Testis (tissue), 3 donors: ENCODE measurements around the gene ESRRB. TPM values are rescaled to one million over a fixed set of nuclear protein-coding genes. Genes with fewer than 3 reads are reported as not detected.
A peak's percentile ranks its signal among the peaks of the same experiment; 100 is the strongest.

ENCODE experiments used
- DNase-seq: peaks from one replicate; pipeline ENCODE4 v3.0.0-alpha.2; 2019
- H3K27ac ChIP-seq, 2 donors: fragments of 200-600 bp; sonication (generic); one replicate each; pipeline ENCODE4 v1.5.1; 2019
- H3K27me3 ChIP-seq: fragments of 200-600 bp; sonication (generic); one replicate; pipeline ENCODE4 v1.5.1; 2019
- H3K36me3 ChIP-seq: fragments of 200-600 bp; sonication (generic); one replicate; pipeline ENCODE4 v1.5.1; 2017; ENCODE audit warnings: low read depth; ENCODE audit errors: missing control alignments
- H3K4me1 ChIP-seq: fragments of 200-600 bp; sonication (generic); one replicate; pipeline ENCODE4 v1.5.1; 2019
- H3K4me3 ChIP-seq, 2 donors: fragments of 200-600 bp; sonication (generic); one replicate each; pipeline ENCODE4 v1.5.1; 2017 to 2019
- H3K9me3 ChIP-seq: fragments of 200-600 bp; sonication (generic); one replicate; pipeline ENCODE4 v1.5.1; 2017
- POLR2A ChIP-seq: fragments of 450-650 bp; IDR thresholded peaks from one replicate; pipeline ENCODE4 v1.6.1; 2017; ENCODE audit warnings: antibody characterized with exemption, mild to moderate bottlenecking, moderate library complexity
- whole genome bisulfite sequencing, 2 donors: methylation state at CpG; one replicate each; pipeline ENCODE4 v1.1.5; 2018; 5-methylcytosine and 5-hydroxymethylcytosine counted together
- intact Hi-C: fragments of 100-400 bp; cut with DNase I; formaldehyde crosslinking; loops from one replicate; pipeline ENCODE4 v1.15.1; 2023; ENCODE audit warnings: low total_unique reads
- polyA plus RNA-seq: library from polyadenylated mRNA; stranded (reverse); fragments of 350-450 nt; fragmentation: Illumina TruSeq; extraction: RNeasy Lipid Tissue Mini Kit (QIAGEN cat#74804); gene quantifications from one replicate; pipeline ENCODE4 v1.2.3, GENCODE V29; 2014; ENCODE audit warnings: low read depth, low replicate concordance; ENCODE audit not compliant: insufficient read depth
- total RNA-seq, 2 donors: library from RNA; depleted of rRNA; stranded (reverse); fragments of >200 nt; gene quantifications; one replicate each; pipeline ENCODE4 v1.2.3, GENCODE V29; 2016
- TF ChIP-seq, protein P1 (sequence below), 3 experiments: fragments of 450-650 bp in 2 of 3; fragments of 200-600 bp in 1 of 3; sonication (generic) in 1 of 3; IDR thresholded peaks; one replicate each; pipeline ENCODE4 v1.5.1; 2016 to 2019; ENCODE audit warnings: antibody characterized with exemption in 3 of 3, mild to moderate bottlenecking in 2 of 3, moderate library complexity in 1 of 3

ESRRB gene
- total and polyA plus RNA-seq, 3 donors from 2014 or later: 2.5 to 3.3 (median 2.8) TPM

DNA sequence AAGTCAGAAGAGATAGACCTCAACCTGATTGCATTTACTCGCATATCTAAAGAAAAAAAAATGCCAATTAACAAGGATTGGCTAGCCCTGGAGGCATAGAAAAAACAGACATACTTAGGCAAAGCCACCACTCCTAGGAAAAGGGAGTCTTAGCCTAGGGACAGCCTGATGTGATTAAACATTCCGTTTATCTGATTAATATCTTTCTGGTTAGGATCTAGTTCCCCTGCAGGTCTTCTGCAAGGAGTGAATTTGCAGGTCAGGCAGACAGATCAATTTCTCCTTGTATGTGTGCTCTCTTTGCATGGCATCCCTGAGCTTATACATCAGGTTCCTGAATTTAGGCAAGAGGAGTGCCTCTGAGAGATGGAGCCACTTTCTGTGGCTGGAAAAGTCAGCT lies 70.5 kb downstream of the ESRRB start:
- Histone ChIP-seq H3K4me1 (no peaks in the 10 kb centered on the region), H3K9me3 (no peaks in the 10 kb centered on the region), H3K27ac (no peak overlapping the region), H3K4me3 (no peak overlapping the region), H3K27me3 (no peaks in the 10 kb centered on the region), H3K36me3 (no peaks in the 10 kb centered on the region)
- intact Hi-C loops: no loop called here
- TF ChIP-seq, protein P1, sequence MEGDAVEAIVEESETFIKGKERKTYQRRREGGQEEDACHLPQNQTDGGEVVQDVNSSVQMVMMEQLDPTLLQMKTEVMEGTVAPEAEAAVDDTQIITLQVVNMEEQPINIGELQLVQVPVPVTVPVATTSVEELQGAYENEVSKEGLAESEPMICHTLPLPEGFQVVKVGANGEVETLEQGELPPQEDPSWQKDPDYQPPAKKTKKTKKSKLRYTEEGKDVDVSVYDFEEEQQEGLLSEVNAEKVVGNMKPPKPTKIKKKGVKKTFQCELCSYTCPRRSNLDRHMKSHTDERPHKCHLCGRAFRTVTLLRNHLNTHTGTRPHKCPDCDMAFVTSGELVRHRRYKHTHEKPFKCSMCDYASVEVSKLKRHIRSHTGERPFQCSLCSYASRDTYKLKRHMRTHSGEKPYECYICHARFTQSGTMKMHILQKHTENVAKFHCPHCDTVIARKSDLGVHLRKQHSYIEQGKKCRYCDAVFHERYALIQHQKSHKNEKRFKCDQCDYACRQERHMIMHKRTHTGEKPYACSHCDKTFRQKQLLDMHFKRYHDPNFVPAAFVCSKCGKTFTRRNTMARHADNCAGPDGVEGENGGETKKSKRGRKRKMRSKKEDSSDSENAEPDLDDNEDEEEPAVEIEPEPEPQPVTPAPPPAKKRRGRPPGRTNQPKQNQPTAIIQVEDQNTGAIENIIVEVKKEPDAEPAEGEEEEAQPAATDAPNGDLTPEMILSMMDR (IDR thresholded peaks at IDR 0.05): no peak
- no peak for TF ChIP-seq POLR2A
- DNase-seq: no peak
- WGBS, 2 donors: 75 to 88% methylated on average over 2 of the region's 2 CpGs

DNA sequence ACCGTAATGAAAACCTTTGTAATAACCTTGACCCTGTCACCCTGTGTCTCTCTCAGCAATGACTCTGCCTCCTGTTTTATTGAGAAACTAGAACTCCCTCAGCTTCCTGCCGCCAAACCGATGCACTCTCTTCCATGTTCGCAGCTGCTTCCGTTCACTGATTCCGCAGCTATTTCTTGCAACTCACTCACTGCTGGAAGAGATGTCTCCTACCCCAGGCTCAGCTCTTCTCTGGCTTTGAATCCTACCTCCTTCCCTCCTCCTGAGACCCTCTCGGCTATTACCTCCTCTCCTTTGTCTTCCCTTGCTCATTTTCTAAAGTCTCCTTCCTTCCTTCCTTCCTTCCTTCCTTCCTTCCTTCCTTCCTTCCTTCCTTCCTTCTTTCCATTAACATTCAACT lies 71.0 kb downstream of the ESRRB start:
- Histone ChIP-seq H3K27ac (no peak overlapping the region), H3K36me3 (no peaks in the 10 kb centered on the region), H3K27me3 (no peaks in the 10 kb centered on the region), H3K4me1 (no peaks in the 10 kb centered on the region), H3K4me3 (no peak overlapping the region), H3K9me3 (no peaks in the 10 kb centered on the region)
- intact Hi-C loops: no loop called here
- TF ChIP-seq POLR2A: no peak
- TF ChIP-seq, protein P1 (IDR thresholded peaks at IDR 0.05): no peak
- WGBS, 2 donors: 60 to 81% methylated on average over 7 of the region's 7 CpGs
- DNase-seq: no peak

DNA sequence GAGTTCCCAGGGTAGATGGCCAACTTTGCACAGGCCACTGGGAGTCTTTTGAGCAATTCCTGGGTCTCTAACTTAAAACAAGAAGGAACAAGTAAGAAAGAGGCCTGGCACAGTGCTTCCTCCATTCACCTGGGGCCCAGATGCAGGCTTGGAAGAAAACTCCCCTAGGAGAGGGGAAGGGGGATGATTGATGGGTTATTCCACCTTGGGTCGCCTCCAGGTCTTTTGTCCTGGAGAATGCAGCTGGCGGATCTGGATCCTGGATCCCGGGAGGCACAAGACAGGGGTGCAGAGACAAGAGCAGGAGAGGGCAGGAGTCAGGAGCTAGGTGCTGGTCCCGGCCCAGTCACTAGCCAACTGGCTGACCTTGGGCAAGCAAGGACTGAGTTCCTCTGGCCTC lies 74.5 kb downstream of the ESRRB start:
- no peak for DNase-seq
- intact Hi-C loops: no loop called here
- no peak overlapping the region for H3K27ac ChIP-seq
- 85 to 87% methylated on average over 3 to 4 of the region's 4 CpGs for WGBS, 2 donors
- H3K9me3 ChIP-seq: no peaks in the 10 kb centered on the region
- H3K4me3 ChIP-seq: no peak overlapping the region
- no peaks in the 10 kb centered on the region for H3K36me3 ChIP-seq
- no peaks in the 10 kb centered on the region for H3K27me3 ChIP-seq
- TF ChIP-seq, protein P1 (IDR thresholded peaks at IDR 0.05): no peak
- no peak for TF ChIP-seq POLR2A
- H3K4me1 ChIP-seq: no peaks in the 10 kb centered on the region

DNA sequence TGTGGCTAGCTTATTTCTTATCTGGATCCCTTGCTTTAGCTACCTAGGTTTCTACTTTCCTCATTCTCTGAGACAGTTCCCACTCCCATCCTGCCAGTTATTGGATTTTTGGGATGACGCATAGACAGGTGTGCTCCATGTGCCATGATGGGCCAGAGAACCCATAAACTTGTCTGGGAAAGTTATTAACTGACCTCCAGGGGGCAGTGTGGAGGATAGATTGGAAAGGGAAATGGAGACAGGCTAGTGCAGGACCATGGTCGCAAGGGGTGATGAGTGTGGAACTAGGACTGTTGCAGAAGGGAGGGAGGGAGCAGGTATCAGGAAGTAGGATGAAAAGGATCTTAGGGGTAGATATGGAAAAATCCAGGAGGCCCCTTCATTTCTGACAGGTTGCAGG lies 80.3 kb downstream of the ESRRB start:
- H3K27me3 ChIP-seq: no peaks in the 10 kb centered on the region
- WGBS, 2 donors: 68 to 72% methylated on average over 2 of the region's 2 CpGs
- DNase-seq: peak; percentile 24
- no peak overlapping the region for H3K27ac ChIP-seq
- TF ChIP-seq POLR2A: no peak
- TF ChIP-seq, protein P1 (IDR thresholded peaks at IDR 0.05): peak in 2 of 3 experiments; percentile 36 to 50
- H3K36me3 ChIP-seq: no peaks in the 10 kb centered on the region
- no peaks in the 10 kb centered on the region for H3K4me1 ChIP-seq
- H3K9me3 ChIP-seq: no peaks in the 10 kb centered on the region
- no peak overlapping the region for H3K4me3 ChIP-seq
- intact Hi-C loops: no loop called here

DNA sequence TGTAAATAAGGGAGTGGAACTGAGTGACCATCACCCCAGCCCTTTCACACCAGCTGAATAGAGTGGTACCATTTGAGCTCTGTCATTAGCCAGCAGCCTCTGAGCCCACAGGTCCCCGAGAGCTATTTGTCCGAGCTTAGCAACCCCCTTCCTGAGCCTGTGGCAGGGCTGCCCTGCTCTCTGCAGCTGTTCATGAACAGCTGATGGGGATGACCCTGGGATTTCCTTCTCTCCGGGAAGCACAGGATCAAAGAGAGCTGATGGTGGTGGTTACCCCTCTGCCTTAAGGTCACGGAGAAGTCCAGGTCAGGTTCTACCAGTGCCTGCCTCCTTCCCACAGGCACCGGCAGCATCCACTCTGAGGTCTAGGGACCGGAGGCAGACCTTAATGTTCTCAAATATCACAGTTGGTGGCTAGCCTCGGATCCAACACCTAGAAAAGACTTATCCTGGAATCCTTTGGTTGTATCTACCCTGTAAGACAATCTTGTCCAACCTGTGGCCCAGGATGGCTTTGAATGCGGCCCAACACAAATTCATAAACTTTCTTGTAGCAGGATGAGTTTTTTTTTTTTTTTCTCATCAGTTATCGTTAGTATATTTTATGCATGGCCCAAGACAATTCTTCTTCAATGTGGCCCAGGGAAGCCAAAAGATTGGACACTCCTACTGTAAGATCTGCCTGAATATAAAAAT lies 81.1 kb downstream of the ESRRB start:
- H3K9me3 ChIP-seq: no peaks in the 10 kb centered on the region
- no peaks in the 10 kb centered on the region for H3K27me3 ChIP-seq
- TF ChIP-seq, protein P1 (IDR thresholded peaks at IDR 0.05): no peak
- TF ChIP-seq POLR2A: no peak
- H3K27ac ChIP-seq: no peak overlapping the region
- intact Hi-C loops: no loop called here
- WGBS, 2 donors: 75 to 79% methylated on average over 6 to 9 of the region's 9 CpGs
- no peak for DNase-seq
- no peaks in the 10 kb centered on the region for H3K4me1 ChIP-seq
- no peak overlapping the region for H3K4me3 ChIP-seq
- no peaks in the 10 kb centered on the region for H3K36me3 ChIP-seq
